AG20443 (cell line): ENCODE data around the gene AIP.
A peak's percentile ranks its signal among the peaks of the same experiment; 100 is the strongest.
"Not testable (repeated sequence)": the region's sequence is repeated elsewhere in the genome, so short reads cannot be mapped to it uniquely, and the experiment has no call there.

Experiments used
- DNase-seq: peaks from one replicate; pipeline ENCODE4 v3.0.0; 2012; ENCODE audit warnings: low spot score, mixed read lengths

AIP gene

DNA sequence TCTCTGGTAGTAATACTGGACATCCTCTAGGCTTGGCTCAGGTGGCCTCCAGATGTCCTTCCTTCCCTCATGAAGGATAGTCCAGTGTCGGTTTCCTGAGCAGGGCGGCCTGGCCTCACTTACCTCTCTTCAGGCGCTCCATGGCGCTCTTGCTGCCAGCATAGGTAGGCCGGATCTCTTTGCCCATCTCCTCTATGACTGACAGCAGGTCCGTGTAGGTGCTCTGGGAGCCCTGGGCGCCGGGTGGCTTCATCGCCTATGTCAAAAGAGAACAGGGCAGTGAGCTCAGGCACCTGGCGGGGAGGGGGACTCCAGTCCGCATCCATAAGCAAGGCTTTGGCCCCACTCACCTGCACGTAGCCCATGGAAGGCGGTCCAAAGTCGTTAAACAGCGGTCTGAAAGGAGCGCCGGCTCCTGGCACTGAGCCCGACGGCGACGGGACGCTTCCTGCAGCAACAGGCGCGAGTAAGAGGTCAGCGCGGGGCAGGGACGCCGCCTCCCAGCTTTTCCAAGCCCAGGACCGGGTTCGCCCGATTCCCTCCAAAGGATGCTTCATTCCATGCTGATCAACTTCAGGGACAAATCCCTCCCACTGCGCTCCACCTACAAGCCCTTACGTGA, 24.5 kb downstream of the AIP start:
- DNase-seq, result peak; percentile 40

DNA sequence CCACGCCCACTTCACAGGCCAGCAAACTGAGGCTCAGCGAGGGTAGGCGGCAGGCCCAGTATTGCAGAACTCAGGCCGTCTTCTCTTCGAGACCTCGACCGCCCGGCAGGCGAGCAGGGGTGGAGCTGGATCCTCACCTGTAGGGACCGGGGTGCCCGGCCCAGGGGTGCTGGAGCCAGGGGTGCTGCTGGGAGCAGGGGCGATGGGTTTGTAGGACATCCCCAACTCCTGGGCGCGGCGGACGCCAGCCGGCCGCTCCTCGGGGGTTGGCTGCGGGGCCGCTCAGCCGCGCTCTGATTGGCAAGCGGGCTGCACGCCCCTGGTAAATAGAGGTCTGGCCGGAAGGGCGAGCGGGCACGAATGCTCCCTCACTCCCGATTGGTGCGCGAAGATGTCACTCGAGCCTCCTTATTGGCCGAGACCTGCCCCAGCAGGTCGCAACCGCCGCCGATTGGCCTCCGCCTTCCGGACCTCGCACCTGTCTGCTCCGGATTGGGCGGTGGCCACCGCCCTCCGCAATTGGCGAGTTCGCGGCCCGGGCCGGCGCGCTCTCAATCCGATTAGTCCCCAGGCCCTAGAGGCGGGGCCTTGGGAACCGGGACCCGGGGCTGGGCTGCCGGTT, 25.1 kb downstream of the AIP start, which contains the start of gene CDK2AP2:
CDK2AP2 (minus strand) TSS at position 299 of the 622 bp plus-strand sequence; CDS start at position 219, 80 bp downstream.
- peak; percentile 98 for DNase-seq

DNA sequence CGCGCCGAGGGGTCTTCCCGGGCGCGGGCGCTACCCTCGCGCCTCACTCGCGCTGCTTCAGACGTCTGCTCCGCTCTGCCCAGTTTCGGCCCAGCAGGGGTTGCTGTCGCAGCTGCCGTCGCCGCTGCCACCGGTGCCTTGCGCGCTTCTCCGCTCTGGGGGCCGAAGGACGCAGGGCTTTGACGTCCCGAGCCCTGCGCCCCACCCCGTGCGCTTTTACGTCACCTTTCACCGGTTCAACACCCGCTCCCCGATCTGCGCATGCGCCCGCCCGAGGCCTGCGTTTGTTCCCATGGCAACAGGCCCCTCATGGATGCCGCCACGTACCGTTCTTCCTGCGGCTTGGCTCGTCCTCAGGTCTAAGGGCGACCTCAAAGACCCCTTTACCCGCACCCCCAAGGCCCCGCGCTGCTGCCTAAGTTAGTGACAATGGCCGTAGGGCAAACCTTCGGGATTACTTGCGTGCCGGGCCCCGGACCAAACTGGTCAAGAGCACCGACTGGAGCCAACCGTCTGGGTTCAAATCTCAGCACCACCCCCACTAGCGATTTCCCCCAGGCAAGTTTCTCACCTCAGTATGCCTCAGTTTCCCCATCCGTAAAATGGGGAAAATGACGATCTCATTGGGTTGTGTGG, 25.8 kb downstream of the AIP start:
- peak; percentile 100 for DNase-seq

DNA sequence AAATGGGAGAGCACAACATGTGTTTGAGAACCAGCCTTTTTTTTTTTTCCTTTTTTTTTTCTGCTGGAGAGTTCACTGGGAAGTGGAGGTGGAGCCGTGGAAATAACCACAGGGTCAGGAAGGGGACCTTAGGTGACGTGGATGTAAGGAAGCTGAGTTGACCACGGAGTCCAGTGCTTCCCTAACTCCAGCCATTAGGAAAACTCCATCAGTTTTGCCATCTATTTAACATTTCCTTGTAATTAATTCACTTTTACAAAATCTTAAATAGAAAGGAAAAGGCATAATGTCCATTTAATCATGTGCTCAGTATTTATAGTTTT, 27.2 kb downstream of the AIP start:
- DNase-seq, result no peak

DNA sequence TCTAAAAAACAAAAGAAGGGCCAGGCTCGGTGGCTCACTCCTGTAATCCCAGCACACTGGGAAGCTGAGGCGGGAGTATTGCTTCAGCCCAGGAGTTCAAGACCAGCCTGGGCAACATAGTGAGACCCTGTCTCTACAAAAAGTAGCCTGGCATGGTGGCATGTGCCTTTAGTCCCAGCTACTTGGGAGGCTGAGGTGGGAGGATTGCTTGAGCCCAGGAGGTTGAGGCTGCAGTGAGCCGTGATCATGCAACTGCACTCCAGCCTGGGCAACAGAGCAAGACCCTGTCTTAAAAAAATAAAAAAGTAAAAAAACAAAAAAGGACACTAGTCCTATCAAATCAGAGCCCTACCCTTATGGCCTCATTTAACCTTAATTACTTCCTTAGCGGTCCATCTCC, 28.7 kb downstream of the AIP start:
- DNase-seq, result not testable (repeated sequence)

DNA sequence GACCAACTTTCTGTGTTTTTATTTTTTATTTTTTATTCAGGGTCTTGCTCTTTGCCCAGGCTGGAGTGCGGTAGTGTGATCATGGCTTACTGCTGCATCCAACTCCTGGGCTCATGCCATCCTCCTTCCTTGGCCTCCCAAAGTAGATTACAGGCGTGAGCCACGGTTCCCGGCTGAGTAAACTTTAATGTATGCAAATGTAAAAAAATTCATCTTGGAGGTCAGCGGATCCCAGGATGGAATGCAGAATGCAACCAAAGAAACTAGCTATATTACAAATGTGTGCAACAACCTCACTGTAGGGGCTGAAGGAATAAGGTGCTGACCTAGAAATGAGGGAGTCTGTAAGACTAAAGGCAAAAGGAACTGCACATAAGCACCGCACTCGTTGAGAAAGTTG, 31.3 kb downstream of the AIP start:
- DNase-seq, result no peak

DNA sequence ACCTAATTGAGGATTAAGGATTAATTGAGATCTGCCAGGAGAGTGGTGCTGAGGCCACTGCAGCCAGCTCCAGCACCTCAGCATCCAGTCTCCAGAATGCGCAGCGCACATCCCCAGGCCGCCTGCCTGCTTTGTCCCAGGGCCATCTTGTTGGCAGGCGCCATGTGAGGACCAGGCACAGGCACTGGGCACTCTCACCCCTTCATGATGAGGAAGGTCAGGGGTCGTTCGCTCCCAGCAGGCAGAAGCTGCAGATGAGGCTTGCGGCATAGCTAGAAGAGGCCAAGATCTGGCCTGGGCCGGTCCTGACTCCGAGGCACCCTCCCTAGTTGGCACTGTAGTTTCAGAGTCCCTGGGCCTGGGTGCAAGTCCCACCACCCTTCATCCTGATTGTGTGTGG, 34.0 kb downstream of the AIP start:
- DNase-seq, result no peak

DNA sequence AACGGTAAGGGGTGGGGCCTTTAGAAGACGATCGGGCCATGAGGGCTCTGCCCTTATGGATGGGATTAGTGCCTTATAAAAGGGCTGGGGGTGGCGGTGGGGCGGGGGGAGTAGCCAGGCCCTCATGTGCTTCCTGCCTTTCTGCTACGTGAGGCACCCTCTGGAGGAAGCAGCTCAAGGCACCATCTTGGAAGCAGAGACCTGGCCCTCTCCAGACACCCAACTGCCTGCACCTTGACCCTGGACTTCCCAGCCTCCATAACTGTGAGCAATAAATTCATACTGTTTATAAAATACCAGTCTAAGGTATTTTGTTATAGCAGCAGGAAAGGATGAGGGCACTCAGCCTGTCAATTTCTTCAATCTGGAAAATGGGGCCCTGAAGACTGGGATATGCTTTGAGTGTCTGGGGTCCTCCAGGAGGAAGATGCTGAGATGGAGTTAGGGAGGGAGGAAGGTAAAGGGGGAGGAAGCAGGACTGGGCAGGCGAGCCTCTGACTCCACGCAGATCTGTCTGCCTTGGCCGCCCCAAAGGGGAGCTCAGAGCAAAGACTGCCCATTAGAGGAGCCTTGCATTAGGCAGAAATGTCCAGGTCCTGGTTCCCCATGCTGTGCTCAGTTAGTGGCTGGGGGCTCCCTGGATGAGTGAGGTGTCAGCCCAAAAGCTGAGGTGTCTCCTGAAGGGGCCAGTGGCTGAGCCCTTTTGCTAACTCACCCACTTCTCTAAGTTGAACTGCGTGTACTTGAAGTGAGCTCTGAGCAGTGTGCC, 35.1 kb downstream of the AIP start:
- DNase-seq, result no peak

DNA sequence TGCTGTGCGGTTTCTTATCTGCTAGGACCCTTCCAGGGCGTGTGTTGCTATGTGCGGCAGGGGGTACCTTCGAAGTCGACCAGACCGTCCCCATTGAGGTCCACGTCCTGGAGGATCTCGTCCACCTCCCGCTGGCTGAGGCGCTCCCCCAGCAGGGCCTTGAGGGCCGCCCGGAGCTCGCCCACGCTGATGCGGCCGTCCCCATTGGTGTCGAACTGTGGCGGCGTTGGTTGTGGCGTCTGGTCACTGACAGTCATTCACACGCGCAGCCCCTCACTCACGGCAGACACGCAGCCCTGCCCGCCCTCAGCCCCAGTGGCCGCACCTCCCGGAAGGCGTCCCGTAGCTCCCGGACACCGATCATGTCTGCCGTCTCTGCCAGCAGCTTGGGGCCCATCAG, 36.9 kb downstream of the AIP start:
- no peak for DNase-seq

DNA sequence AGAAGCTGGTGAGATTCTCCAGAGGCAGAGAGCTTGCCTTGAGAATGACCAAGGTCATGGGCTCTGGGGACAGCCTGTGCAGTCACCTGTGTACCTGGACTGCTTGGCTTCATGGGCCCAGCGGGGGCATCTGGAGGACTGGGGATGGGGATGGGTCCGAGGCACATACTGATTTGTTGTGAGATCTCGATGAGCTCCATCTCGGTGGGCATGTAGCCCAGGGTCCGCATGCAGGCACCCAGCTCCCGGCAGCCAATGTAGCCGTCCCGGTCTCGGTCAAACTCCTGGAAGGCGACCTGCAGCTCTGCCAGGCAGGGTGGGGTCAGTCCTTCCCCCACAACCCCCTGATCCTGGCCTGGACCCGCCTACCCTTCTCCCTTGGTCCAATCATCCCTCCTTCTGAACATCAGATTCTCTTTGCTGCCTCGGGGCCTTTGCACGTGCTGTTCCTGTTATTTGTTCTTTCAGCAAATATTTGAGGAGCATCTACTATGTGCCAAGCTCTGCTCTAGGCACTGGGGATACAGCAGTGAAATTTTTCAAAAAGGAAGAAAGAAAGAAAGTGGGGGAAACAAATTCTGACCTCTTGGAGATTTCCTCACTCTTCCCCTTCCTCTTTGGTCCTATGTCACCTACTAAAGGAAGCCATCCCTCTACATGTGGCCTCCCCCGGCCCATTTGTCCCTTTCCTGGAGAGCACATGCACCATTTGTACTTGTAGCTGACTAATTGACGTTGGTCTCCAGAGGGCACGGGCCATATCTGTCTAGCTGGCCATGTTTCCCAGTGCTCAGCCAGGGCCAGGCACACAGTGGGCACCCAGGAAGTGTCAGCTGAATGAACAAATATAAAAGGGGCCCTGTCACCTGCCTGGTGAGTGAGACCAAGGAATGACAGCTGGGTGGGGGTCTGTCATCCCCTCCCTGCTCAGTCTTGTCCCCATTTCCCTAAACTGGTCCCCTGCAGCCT, 38.3 kb downstream of the AIP start:
- no peak for DNase-seq

DNA sequence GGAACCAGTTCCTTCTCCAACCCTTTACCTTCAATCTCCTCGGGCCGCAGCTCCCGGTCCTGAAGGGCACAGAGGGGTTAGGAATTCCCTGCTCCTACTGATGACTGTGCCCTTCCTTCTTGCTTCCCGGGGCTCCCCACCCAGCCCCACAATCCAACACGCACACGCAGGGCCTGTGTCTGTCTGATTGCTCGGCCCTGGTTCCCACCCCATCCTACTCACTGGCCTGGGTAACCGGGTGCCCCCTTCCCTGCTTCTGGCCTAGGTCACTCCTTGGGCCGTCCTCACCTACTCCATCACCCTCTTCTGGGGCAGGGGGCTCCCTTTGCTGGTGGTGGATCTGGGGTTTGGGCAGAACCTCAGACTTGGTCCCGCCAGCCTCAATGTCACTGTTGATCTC, 39.1 kb downstream of the AIP start:
- DNase-seq, result no peak

DNA sequence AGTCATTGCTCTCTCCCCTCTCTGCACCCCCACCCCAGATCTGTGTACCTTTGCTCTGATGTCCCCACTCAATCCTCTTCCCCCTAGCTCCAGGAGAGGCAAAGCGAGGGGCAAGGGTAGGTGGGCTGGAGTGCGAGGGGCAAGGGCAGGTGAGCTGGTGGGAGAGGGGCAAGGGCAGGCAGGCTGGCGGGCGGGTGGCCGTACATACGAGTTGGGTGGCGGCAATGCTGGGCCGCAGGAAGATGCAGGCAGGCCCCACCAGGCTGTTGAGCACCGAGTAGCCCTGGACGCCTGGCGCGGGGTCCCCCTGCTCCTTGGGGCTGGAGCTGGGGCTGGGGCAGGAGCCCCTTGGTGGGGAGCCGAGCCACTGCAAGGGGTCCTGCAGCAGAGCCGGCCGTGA, 39.5 kb downstream of the AIP start:
- DNase-seq, result no peak

DNA sequence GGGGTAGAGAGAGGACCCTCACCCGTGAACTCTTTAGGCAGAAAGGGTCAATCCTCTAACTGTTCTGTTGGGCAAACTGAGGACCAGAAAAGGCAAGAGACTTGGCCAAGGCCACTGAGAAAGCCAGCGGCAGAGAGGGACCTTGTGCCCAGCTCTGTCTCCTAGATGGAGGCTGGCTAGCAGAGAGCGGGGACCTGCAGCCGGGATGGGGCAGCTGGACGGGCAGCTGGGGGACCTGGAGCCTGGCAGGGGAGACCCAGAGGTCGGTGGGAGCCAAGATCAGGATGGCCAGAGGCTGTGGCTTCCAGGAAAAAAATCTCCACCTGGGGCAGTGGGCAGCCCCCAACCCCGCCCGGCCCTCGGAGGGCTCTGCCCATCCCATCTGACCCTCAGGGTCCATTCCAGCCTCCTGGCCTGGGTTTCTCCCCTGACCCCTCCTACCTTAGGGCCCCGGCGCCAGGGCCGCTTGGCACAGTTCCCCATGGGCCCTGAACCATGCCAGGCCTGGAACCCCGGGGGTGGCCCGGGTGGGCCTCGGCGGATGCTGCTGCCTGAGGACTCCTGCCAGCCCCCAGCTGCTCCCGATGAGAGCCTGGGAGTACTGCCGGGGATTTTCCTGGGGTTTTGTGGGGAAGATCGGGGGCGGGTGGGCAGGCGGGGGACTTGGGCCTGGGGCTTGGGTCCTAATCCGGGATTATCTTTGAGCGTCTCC, 40.2 kb downstream of the AIP start, which contains the start of gene CABP2:
CABP2 (minus strand) TSS at position 603 of the 712 bp plus-strand sequence; CDS start at position 483, 120 bp downstream.
- no peak for DNase-seq

DNA sequence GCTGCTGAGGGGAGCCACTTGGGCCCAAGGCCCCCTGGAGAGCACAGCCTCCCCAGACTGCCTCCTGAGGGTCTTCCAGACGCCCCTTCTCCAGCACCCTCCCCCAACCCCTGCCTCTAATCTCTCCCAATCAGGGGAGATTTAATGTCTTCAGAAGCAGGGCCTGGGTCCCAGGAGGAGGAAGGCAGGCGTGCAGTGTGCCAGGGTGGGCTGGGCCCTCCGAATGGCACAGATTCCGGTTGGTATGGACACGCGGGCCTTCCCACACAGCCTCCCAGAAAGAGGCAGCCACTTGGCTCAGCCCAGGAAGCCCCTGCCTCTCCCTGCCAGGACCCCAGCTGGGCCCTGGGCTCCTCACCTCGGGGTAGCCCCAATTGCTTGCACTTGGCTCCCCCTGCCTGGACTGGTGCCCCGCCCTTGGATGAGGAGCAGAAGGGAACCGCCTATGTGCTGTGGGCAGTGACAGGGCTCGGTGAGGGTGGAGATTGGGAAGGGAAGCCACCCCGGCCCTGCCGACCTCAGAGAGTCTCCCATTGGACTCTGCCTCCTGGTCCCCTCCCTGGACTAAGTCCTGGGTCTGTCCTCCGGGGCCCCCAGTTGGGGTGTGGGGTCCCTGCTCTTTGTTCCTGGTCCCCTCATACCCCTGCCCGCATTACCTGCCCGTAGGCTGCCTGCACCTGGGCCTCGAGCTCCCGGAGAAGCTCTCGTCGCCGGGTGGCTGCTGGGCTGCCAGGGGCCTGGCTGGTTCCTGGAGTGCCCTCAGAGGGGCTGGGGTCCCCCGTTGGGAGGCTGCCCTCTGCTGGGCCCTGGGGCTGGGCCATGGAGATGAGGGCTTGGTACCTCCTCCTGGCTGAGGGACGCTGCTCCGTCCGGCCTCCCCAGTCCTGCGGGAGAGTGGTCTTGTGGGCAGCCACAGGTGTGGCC, 41.0 kb downstream of the AIP start:
- DNase-seq, result peak; percentile 42

DNA sequence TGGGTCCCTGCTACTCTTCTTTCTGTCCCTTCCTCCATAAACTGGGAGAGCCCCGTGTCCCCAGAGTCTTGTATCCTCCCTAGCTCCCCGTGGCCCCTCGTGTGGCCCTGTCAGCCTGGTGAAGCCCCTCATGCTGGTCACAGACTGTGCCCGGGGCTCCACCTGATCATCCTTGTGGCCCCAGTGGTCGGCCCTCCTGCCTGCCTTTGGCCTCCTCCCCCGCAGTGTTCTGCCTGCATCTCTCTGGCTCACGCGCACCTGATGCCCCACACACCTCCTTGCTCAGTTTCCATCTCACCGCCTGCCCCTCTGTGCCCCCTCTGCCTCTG, 41.6 kb downstream of the AIP start:
- no peak for DNase-seq

DNA sequence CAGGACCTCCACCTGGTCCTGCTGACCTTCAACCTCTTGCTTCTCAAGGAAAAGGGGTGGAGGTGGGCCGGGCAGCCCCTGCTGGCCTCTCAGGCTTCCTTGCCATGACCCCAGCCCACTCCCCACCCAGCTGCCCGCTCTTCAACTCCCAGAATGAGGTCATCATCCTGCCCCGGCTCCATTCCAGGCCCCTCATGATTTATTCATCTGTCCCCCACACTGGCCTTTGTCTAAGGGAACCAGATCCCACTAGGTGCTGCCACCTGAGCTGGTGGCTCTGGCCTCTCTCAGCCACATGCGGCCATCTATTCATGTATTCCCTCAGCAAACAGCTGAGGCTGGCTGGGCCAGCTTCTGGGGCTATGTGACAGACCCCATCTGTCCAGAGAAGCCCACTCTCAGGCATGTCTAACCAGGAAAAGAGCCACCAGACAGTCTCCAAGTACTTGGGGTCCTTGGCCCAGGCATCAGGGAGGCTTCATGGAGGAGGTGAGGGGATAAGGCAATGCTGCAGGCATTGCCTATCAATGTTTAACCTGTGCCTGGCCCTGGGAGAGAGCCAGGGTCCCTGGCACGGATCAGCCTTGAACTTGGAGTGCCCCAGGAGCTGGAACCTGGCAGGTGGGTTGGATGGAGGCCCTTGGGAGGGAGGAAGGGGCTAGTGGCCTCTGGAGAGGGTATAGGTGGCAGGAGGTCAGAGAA, 42.6 kb downstream of the AIP start:
- DNase-seq, result no peak

DNA sequence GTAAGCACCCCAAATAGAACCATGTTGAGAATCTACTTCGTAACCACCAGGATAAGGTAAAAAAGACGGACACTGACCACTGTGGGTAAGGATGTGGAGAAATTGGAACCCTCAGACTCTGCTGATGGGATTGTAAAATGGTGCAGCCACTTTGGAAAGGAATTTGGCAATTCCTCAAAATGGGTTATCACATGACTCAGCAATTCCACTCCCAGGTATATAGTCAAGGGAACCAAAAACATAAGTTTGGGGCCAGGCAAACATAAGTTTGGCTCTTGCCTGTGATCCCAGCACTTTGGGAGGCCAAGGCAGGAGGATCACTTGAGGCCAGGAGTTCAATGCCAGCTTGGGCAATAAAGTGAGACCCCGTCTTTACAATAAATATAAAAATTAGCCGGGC, 45.5 kb downstream of the AIP start:
- no peak for DNase-seq

DNA sequence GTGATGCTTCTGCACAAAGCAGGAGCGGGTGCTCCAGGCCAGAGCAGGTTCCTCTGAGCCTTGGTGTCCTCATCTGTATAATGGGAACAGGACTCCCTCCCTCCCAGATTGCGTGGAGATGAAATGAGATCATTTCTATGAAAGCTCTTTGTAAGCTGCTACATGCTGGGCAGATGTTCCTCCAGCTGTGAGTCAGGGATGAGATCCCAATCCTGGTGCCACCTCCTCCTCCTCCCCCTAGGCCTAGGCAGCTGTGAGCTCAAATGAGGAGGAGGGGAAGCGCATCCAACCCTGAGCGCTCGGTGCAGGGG, 47.4 kb downstream of the AIP start:
- no peak for DNase-seq

DNA sequence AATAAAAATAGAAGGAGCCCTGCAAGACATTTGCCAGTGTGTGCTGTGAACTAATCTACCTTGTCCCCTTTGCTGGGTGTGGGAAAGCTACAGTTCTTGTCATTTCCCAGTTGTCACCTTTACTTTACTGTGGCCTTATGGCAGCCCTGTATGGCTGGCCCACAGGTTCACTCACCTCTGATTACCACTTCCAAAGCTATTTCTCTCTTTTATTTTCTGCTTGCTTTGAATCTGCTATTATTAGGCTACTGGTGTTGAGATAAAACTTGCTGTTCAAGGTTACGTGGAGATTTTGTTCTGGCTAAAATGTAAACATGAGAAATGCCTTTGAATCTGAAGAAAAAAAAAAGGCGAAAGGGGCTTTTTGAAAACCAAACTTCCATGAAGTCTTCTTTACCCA, 50.1 kb downstream of the AIP start:
- DNase-seq, result no peak
